Endothelial cell of umbilical vein (primary cell): ENCODE data around the gene C15orf39. TPM values are rescaled to one million over a fixed set of nuclear protein-coding genes. Genes with fewer than 3 reads are reported as not detected.

Experiments used
- BruUV-seq: library from RNA; stranded (reverse); fragments of 400-500 nt; replicated peaks from 2 replicates; lab custom pipeline; 2021; lab: Mats Ljungman, UMichigan
- CTCF ChIA-PET: fragments of 300-600, 350-600 bp; sonication (Branson Sonifier 250); formaldehyde crosslinking; loops from one replicate; lab custom pipeline; 2021; ENCODE audit warnings: antibody characterized with exemption, inconsistent platforms; lab: Charles Lee
- POLR2A ChIA-PET: fragments of 300-600, 350-600 bp; sonication (Branson Sonifier 250); formaldehyde crosslinking; loops from one replicate; lab custom pipeline; 2021; ENCODE audit warnings: antibody characterized with exemption, inconsistent platforms; lab: Charles Lee
- DNase-seq: peaks from one replicate; pipeline ENCODE4 v3.0.0-alpha.2; 2011; ENCODE audit warnings: low read depth, low spot score
- FAIRE-seq: peaks from 2 replicates; lab custom pipeline; 2011; peaks lifted over from hg19 to GRCh38; lab: Jason Lieb, UNC
- H2AFZ ChIP-seq: 2 replicates; pipeline ENCODE4 v1.6.0; 2012; ENCODE audit warnings: low read depth, low read length, control low read depth, inconsistent platforms
- H3K27ac ChIP-seq: 2 replicates; pipeline ENCODE4 v1.5.1; 2011; ENCODE audit warnings: low read depth, mild to moderate bottlenecking, control low read depth, low read length, moderate library complexity; ENCODE audit not compliant: insufficient read depth
- H3K27me3 ChIP-seq, 2 experiments: 2 replicates each; pipeline versions ENCODE4 v1.6.0 to v1.6.1; 2011; ENCODE audit warnings: low read length in 2 of 2, mixed read lengths in 1 of 2; ENCODE audit not compliant: control insufficient read depth in 2 of 2, insufficient read depth in 2 of 2
- H3K36me3 ChIP-seq, 2 experiments: 2 replicates in 1 of 2; 3 replicates in 1 of 2; pipeline ENCODE4 v1.5.1; 2011; ENCODE audit warnings: low read length in 2 of 2, mild to moderate bottlenecking in 1 of 2, moderate library complexity in 1 of 2; ENCODE audit not compliant: control insufficient read depth in 2 of 2, insufficient read depth in 2 of 2; ENCODE audit errors: extremely low read depth in 1 of 2
- H3K4me1 ChIP-seq: 3 replicates; pipeline ENCODE4 v1.5.1; 2011; ENCODE audit warnings: mild to moderate bottlenecking, low read length; ENCODE audit not compliant: control insufficient read depth, insufficient read depth; ENCODE audit errors: extremely low read depth
- H3K4me2 ChIP-seq: 2 replicates; pipeline ENCODE4 v1.6.1; 2011; ENCODE audit warnings: low read length, control low read depth, mixed read lengths; ENCODE audit not compliant: insufficient read depth
- H3K4me3 ChIP-seq, 3 experiments: fragments of 200-600 bp in 1 of 3; sonication (generic), shearing (Covaris generic) in 1 of 3; replicated peaks in 1 of 3; 2 replicates each; pipeline ENCODE4 v1.5.1; 2011 to 2016; ENCODE audit warnings: control low read depth in 3 of 3, low read length in 3 of 3, mild to moderate bottlenecking in 2 of 3, inconsistent platforms in 1 of 3, low read depth in 1 of 3, moderate library complexity in 1 of 3; ENCODE audit not compliant: insufficient read depth in 1 of 3
- H3K79me2 ChIP-seq: 2 replicates; pipeline ENCODE4 v1.6.0; 2012; ENCODE audit warnings: low read length, inconsistent platforms; ENCODE audit not compliant: control insufficient read depth, insufficient read depth
- H3K9ac ChIP-seq: replicated peaks from 2 replicates; pipeline ENCODE3; 2011; ENCODE audit warnings: low read length, control low read depth; ENCODE audit not compliant: insufficient read depth; ENCODE audit errors: extremely low read depth
- H3K9me1 ChIP-seq: replicated peaks from 3 replicates; pipeline ENCODE4 v1.6.0; 2011; ENCODE audit warnings: mild to moderate bottlenecking, low read length; ENCODE audit not compliant: control insufficient read depth, insufficient read depth; ENCODE audit errors: extremely low read depth
- H3K9me3 ChIP-seq: replicated peaks from 2 replicates; pipeline ENCODE4 v1.5.1; 2012; ENCODE audit warnings: low read length, inconsistent platforms; ENCODE audit not compliant: control insufficient read depth, insufficient read depth
- H4K20me1 ChIP-seq: replicated peaks from 2 replicates; pipeline ENCODE3; 2011; ENCODE audit warnings: mild to moderate bottlenecking, low read length; ENCODE audit not compliant: control insufficient read depth, insufficient read depth; ENCODE audit errors: extremely low read depth
- CTCF ChIP-seq, 2 donors: IDR thresholded peaks; 1 replicate in 1 of 2; 2 replicates in 1 of 2; pipeline ENCODE4 v1.5.1; 2011; ENCODE audit warnings: low read length in 2 of 2, mild to moderate bottlenecking in 2 of 2, moderate library complexity in 2 of 2, control low read depth in 1 of 2, inconsistent platforms in 1 of 2, low read depth in 1 of 2; ENCODE audit not compliant: insufficient read depth in 1 of 2; ENCODE audit errors: extremely low read depth in 1 of 2
- EZH2 ChIP-seq: IDR thresholded peaks from 2 replicates; pipeline ENCODE4 v1.6.1; 2012; ENCODE audit warnings: borderline replicate concordance, low read depth, mild to moderate bottlenecking, moderate library complexity, low read length, inconsistent platforms; ENCODE audit not compliant: severe bottlenecking
- FOS ChIP-seq: IDR thresholded peaks from 2 replicates; pipeline ENCODE4 v1.6.1; 2011; ENCODE audit warnings: mild to moderate bottlenecking, low read length, moderate library complexity, borderline replicate concordance; ENCODE audit not compliant: insufficient read depth
- GATA2 ChIP-seq: IDR thresholded peaks from 2 replicates; pipeline ENCODE4 v1.7.0; 2011; ENCODE audit warnings: low read depth, mild to moderate bottlenecking, moderate library complexity, mixed read lengths, low read length; ENCODE audit not compliant: insufficient read length, insufficient read depth
- JUN ChIP-seq: IDR thresholded peaks from 2 replicates; pipeline ENCODE4 v1.6.1; 2011; ENCODE audit warnings: borderline replicate concordance, low read depth; ENCODE audit not compliant: insufficient read length, insufficient read depth
- MAX ChIP-seq: IDR thresholded peaks from 2 replicates; pipeline ENCODE4 v1.6.1; 2011; ENCODE audit not compliant: insufficient read depth, insufficient read length
- MYC ChIP-seq: IDR thresholded peaks from one replicate; pipeline ENCODE4 v1.6.1; 2011; ENCODE audit warnings: mild to moderate bottlenecking, low read depth, low read length
- POLR2A ChIP-seq: IDR thresholded peaks from 2 replicates; pipeline ENCODE4 v1.6.1; 2012; ENCODE audit warnings: low read depth, mild to moderate bottlenecking, control low read depth, low read length
- POLR2AphosphoS5 ChIP-seq: IDR thresholded peaks from 2 replicates; pipeline ENCODE4 v1.6.1; 2012; ENCODE audit warnings: low read depth, mild to moderate bottlenecking, control low read depth, low read length, moderate library complexity; ENCODE audit not compliant: insufficient read depth
- dilution Hi-C: fragments of 300-500 bp; cut with MboI; formaldehyde crosslinking; loops from one replicate; pipeline ENCODE4 v1.15.0; 2019; ENCODE audit warnings: low sequenced_read_pairs; ENCODE audit not compliant: extremely low pct_ligation_motif_present
- intact Hi-C: fragments of 100-400 bp; cut with micrococcal nuclease; formaldehyde crosslinking; loops from one replicate; pipeline ENCODE4 v1.10.0; 2022
- polyA plus RNA-seq, 4 experiments: library from polyadenylated mRNA; depleted of rRNA in 3 of 4; stranded (reverse) in 3 of 4; unstranded in 1 of 4; fragments of >200 nt; gene quantifications; 2 replicates each; pipeline versions ENCODE4 v1.2.1 to v1.2.3, GENCODE V29; 2011 to 2012; ENCODE audit warnings: missing spikeins in 1 of 4
- total RNA-seq: library from RNA; stranded (reverse); gene quantifications from 2 replicates; pipeline ENCODE4 v1.2.3, GENCODE V29; 2021

Gene C15orf39
- total and polyA plus RNA-seq, 2 donors (not counting 3 experiments of a cell fraction or from before 2014, with no cell fraction given): 14.8 to 36.1 TPM

- no peak for TF ChIP-seq MAX
- TF ChIP-seq POLR2AphosphoS5: no peak
- no peak for TF ChIP-seq GATA2
- TF ChIP-seq MYC: no peak
- H3K9me1 ChIP-seq: no peaks in the 10 kb centered on the region
- H4K20me1 ChIP-seq: no peaks in the 10 kb centered on the region
- H3K27ac ChIP-seq: no peak overlapping the region
- H3K4me3 ChIP-seq: no peak overlapping the region
- no peaks in the 10 kb centered on the region for H3K9me3 ChIP-seq
- ChIA-PET POLR2A (no interaction called here), CTCF (interaction anchor here (0.8 to 1.0 kb wide), 2 partner anchors 10 to 151 kb away, joined by 3 to 5 read pairs; no protein-coding TSS in a partner anchor)
- BruUV-seq: no TSS peak
- no peak for DNase-seq
- intact Hi-C loops (no loop called here), dilution Hi-C loops (no loop called here)
- H3K27me3 ChIP-seq: no peaks in the 10 kb centered on the region
- H3K4me1 ChIP-seq: no peaks in the 10 kb centered on the region
- no peak overlapping the region for H2AFZ ChIP-seq
- no peak overlapping the region for H3K9ac ChIP-seq
- no peak overlapping the region for H3K4me2 ChIP-seq
- H3K36me3 ChIP-seq: no peaks in the 10 kb centered on the region
- H3K79me2 ChIP-seq: no peaks in the 10 kb centered on the region
- no peak for FAIRE-seq
These were observed 7.3 kb upstream of the C15orf39 start for GRCh38 chr15:75194397-75194796.

- H2AFZ ChIP-seq: no peak overlapping the region
- TF ChIP-seq GATA2 (no peak), POLR2A (no peak), POLR2AphosphoS5 (no peak), CTCF (IDR thresholded peaks at IDR 0.05; ENCODE audit: extremely low read depth in 1 of 2, insufficient read depth in 1 of 2, low read depth in 1 of 2, low read length in 2 of 2) (no peak), EZH2 (no peak), MAX (no peak), FOS (no peak), JUN (no peak), MYC (no peak)
- no peaks in the 10 kb centered on the region for H3K4me1 ChIP-seq
- H3K9me1 ChIP-seq: no peaks in the 10 kb centered on the region
- no peak overlapping the region for H3K4me2 ChIP-seq
- CTCF ChIA-PET: interaction anchor here (1.0 to 1.5 kb wide), 2 partner anchors 9 to 20 kb away, joined by 3 read pairs; no protein-coding TSS in a partner anchor
- no peaks in the 10 kb centered on the region for H3K9me3 ChIP-seq
- BruUV-seq: no TSS peak
- no peaks in the 10 kb centered on the region for H4K20me1 ChIP-seq
- H3K79me2 ChIP-seq: no peaks in the 10 kb centered on the region
- intact Hi-C loops: no loop called here
- no peak overlapping the region for H3K9ac ChIP-seq
- H3K27ac ChIP-seq: no peak overlapping the region
- POLR2A ChIA-PET: no interaction called here
- dilution Hi-C loops: no loop called here
- no peak overlapping the region for H3K4me3 ChIP-seq
- no peak for FAIRE-seq
- no peaks in the 10 kb centered on the region for H3K27me3 ChIP-seq
- no peaks in the 10 kb centered on the region for H3K36me3 ChIP-seq
- DNase-seq: no peak
These were observed 6.4 kb upstream of the C15orf39 start for GRCh38 chr15:75195122-75195765.
